ENCODE data around the gene EFR3B. TPM values are rescaled to one million over a fixed set of nuclear protein-coding genes. Genes with fewer than 3 reads are reported as not detected.
A peak's percentile ranks its signal among the peaks of the same experiment; 100 is the strongest.

EFR3B gene
- total and polyA plus RNA-seq, 2 donors from 2014 or later: 0.39 to 1.1 TPM

GRCh38 chr2:25000036-25000435 is 41.8 kb upstream of the EFR3B start:
- TF ChIP-seq CTCF (IDR thresholded peaks at IDR 0.05; ENCODE audit: borderline replicate concordance, extremely low read depth, insufficient read depth): no peak
- DNase-seq: peak in 1 of 5 donors; percentile 30

GRCh38 chr2:25000503-25001324 is 41.2 kb upstream of the EFR3B start:
- peak in 1 of 5 donors; percentile 27 for DNase-seq

More at GRCh38 chr2:25000036-25000435, 41.8 kb upstream of the EFR3B start:
- intact Hi-C loops (cut with DNase I): no loop called here
- no peak for FAIRE-seq
- Histone ChIP-seq H3K4me1 (ENCODE audit: control insufficient read depth in 2 of 3, insufficient read depth in 2 of 3, low read depth in 1 of 3, low read length in 3 of 3) (no peaks in the 10 kb centered on the region), H3K27me3 (ENCODE audit: control insufficient read depth, insufficient read depth, low read length) (no peaks in the 10 kb centered on the region), H3K36me3 (ENCODE audit: control insufficient read depth in 2 of 3, insufficient read depth in 3 of 3, low read length in 3 of 3) (no peaks in the 10 kb centered on the region), H3K4me3 (ENCODE audit: low read length in 3 of 3) (no peak overlapping the region), H3K9ac (ENCODE audit: low read length in 3 of 3) (no peak overlapping the region), H3K27ac (ENCODE audit: low read depth in 2 of 2, low read length in 2 of 2) (no peak overlapping the region), H3K9me3 (ENCODE audit: control insufficient read depth in 2 of 3, insufficient read depth in 1 of 3, low read length in 3 of 3) (no peaks in the 10 kb centered on the region)

GRCh38 chr2:25001325-25001637 is 40.6 kb upstream of the EFR3B start:
- Histone ChIP-seq H3K9me3 (ENCODE audit: control insufficient read depth in 2 of 3, insufficient read depth in 1 of 3, low read length in 3 of 3) (no peaks in the 10 kb centered on the region), H3K4me3 (ENCODE audit: low read length in 3 of 3) (no peak overlapping the region), H3K4me1 (ENCODE audit: control insufficient read depth in 2 of 3, insufficient read depth in 2 of 3, low read depth in 1 of 3, low read length in 3 of 3) (no peaks in the 10 kb centered on the region), H3K27ac (ENCODE audit: low read depth in 2 of 2, low read length in 2 of 2) (no peak overlapping the region), H3K36me3 (ENCODE audit: control insufficient read depth in 2 of 3, insufficient read depth in 3 of 3, low read length in 3 of 3) (no peaks in the 10 kb centered on the region), H3K9ac (ENCODE audit: low read length in 3 of 3) (no peak overlapping the region), H3K27me3 (ENCODE audit: control insufficient read depth, insufficient read depth, low read length) (no peaks in the 10 kb centered on the region)
- FAIRE-seq: no peak
- no peak for DNase-seq
- TF ChIP-seq CTCF (IDR thresholded peaks at IDR 0.05; ENCODE audit: borderline replicate concordance, extremely low read depth, insufficient read depth): no peak
- intact Hi-C loops (cut with DNase I): no loop called here

More at GRCh38 chr2:25000503-25001324, 41.2 kb upstream of the EFR3B start:
- Histone ChIP-seq H3K4me1 (ENCODE audit: control insufficient read depth in 2 of 3, insufficient read depth in 2 of 3, low read depth in 1 of 3, low read length in 3 of 3) (no peaks in the 10 kb centered on the region), H3K36me3 (ENCODE audit: control insufficient read depth in 2 of 3, insufficient read depth in 3 of 3, low read length in 3 of 3) (no peaks in the 10 kb centered on the region), H3K9me3 (ENCODE audit: control insufficient read depth in 2 of 3, insufficient read depth in 1 of 3, low read length in 3 of 3) (no peaks in the 10 kb centered on the region), H3K9ac (ENCODE audit: low read length in 3 of 3) (no peak overlapping the region), H3K27ac (ENCODE audit: low read depth in 2 of 2, low read length in 2 of 2) (no peak overlapping the region), H3K27me3 (ENCODE audit: control insufficient read depth, insufficient read depth, low read length) (no peaks in the 10 kb centered on the region), H3K4me3 (ENCODE audit: low read length in 3 of 3) (no peak overlapping the region)
- no peak for TF ChIP-seq CTCF (IDR thresholded peaks at IDR 0.05; ENCODE audit: borderline replicate concordance, extremely low read depth, insufficient read depth)
- intact Hi-C loops (cut with DNase I): no loop called here
- FAIRE-seq: no peak
